Astrocyte of the spinal cord (primary cell): Measurements from ENCODE around the gene GUCY1A2.
A peak's percentile ranks its signal among the peaks of the same experiment; 100 is the strongest.

Experiments
- DNase-seq: peaks from one replicate; pipeline ENCODE4 v3.0.0; 2011; ENCODE audit warnings: low read depth, low spot score
- H3K4me3 ChIP-seq: 2 replicates; pipeline ENCODE4 v1.5.1; 2011; ENCODE audit warnings: low read depth, mild to moderate bottlenecking, low read length, moderate library complexity
- in situ Hi-C: cut with HindIII; loops from 2 replicates; pipeline ENCODE4 v1.10.0; 2017; ENCODE audit warnings: low sequenced_read_pairs
- TF ChIP-seq, protein P1 (sequence below): IDR thresholded peaks from 2 replicates; pipeline ENCODE4 v1.5.1; 2012; ENCODE audit warnings: low read depth, mild to moderate bottlenecking, low read length, inconsistent platforms

Gene GUCY1A2

DNA sequence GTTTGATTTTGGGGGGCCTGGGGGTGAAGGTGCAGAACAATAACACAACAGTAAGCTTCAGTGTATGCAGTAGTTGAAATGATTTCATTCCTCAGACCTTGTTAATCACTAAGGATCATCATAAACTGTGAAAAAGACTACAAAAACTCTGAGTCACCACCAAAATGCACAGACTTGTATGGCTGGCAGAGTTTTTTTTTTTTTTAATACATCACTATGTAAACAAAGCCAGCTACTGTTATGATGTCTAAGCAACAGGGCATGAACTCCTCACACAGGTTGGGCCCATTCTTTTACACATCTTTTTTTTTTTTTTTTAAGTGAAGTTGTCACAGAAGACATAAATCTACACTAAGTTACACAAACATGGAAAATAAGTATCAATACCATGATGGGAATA lies 311.9 kb downstream of the GUCY1A2 start:
- TF ChIP-seq, protein P1, sequence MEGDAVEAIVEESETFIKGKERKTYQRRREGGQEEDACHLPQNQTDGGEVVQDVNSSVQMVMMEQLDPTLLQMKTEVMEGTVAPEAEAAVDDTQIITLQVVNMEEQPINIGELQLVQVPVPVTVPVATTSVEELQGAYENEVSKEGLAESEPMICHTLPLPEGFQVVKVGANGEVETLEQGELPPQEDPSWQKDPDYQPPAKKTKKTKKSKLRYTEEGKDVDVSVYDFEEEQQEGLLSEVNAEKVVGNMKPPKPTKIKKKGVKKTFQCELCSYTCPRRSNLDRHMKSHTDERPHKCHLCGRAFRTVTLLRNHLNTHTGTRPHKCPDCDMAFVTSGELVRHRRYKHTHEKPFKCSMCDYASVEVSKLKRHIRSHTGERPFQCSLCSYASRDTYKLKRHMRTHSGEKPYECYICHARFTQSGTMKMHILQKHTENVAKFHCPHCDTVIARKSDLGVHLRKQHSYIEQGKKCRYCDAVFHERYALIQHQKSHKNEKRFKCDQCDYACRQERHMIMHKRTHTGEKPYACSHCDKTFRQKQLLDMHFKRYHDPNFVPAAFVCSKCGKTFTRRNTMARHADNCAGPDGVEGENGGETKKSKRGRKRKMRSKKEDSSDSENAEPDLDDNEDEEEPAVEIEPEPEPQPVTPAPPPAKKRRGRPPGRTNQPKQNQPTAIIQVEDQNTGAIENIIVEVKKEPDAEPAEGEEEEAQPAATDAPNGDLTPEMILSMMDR: no peak
- in situ Hi-C loops: no loop called here
- no peak overlapping the region for H3K4me3 ChIP-seq
- DNase-seq: peak; percentile 83

DNA sequence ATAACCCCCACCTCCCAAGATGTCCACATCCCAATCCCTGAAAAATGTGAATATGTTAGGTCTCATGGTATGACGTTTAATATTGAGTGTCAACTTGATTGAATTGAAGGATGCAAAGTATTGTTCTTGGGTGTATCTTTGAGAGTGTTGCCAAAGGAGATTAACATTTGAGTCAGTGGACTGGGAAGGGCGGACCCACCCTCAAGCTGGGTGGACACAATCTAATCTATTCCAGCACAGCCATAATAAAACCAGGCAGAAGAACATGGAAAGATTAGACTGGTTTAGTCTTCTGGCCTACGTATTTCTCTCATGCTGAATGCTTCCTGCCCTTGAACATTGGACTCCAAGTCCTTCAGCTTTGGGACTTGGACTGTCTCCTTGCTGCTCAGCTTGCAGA lies 315.5 kb downstream of the GUCY1A2 start:
- no peak overlapping the region for H3K4me3 ChIP-seq
- TF ChIP-seq, protein P1: no peak
- no peak for DNase-seq
- in situ Hi-C loops: no loop called here

DNA sequence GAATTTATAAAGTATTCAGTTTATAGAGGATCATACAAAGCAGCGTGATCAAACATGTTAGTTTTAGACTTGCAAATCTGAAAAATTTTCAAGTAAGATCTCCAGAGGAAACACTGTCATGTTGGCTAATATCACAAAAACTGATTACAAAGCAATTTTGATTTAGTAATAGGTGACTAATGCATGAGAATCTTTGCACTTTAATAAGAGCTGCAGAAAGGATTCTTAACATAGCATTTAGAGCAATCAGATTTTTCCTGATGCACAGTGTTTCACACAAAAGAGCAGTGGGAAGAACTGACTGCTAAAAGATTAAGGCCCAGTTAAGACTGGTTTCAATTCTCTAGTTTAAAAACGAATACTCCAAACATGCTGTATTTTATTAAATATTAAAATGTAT lies 321.2 kb downstream of the GUCY1A2 start:
- DNase-seq: peak; percentile 53
- TF ChIP-seq, protein P1: no peak
- in situ Hi-C loops: no loop called here
- no peak overlapping the region for H3K4me3 ChIP-seq

DNA sequence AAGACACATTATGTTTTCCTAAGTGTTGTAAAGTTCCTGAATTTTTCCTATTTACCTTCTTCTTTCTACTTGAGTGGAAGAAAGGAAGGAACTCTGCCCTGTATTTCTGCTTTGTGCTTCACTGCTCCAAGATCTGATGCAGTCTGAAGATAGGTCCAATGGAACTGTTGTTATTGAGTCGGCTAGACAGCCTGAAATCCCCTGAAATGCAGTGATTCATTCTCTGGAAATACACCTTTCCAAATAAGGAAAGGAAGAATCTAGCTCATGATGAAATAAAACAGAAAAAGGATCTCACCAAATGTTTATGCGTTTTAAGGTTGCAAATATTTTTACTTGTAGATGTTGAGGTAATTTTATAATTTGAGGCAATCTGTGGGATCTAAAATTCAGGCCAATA lies 322.8 kb downstream of the GUCY1A2 start:
- in situ Hi-C loops: no loop called here
- TF ChIP-seq, protein P1: no peak
- H3K4me3 ChIP-seq: no peak overlapping the region
- peak; percentile 67 for DNase-seq

DNA sequence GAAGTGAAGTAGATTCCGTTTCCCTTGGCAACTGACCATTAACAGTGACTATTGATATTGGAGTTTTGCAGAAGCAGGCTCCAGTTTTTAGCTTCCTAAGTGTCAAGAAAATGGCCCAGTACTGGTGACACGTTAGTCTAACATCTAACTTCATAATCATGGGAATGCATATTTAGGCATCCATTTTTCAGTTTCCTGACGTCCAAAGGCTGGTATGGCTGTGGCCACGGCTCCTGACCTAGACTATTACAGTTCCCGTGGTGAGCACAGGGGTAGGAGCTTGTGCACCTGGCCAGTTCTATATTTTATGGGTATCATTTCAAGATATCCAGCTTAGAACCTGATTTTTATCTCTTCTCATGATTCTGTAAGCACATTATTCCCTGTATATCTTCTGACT lies 323.8 kb downstream of the GUCY1A2 start:
- H3K4me3 ChIP-seq: no peak overlapping the region
- in situ Hi-C loops: no loop called here
- TF ChIP-seq, protein P1: no peak
- DNase-seq: no peak

DNA sequence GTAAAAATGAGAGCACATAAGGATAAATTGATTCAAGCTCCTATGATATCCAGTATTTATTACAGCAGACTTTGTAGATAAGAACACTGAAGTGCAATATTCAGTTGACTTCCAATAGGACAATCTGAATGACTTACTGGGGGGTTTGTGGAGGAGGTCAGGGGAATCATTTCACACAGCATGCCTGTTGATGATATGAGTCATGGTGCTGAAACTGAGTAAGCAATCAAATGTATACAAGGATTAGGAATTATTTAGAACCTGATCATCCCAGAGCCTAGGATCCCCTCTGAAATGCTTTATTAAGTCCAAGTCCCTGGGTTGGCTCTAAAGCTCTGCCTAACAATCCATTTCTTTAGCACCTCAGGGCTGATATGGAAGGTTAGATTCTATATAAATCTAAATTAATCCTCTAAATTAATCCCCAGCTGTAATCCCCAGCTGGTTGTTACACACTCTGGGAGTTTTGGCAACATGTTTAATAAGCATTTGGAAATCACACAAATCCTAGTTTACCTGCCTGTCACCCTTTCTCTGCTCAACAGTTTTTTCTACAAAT lies 326.4 kb downstream of the GUCY1A2 start:
- DNase-seq: no peak
- H3K4me3 ChIP-seq: no peak overlapping the region
- TF ChIP-seq, protein P1: no peak
- in situ Hi-C loops: no loop called here

DNA sequence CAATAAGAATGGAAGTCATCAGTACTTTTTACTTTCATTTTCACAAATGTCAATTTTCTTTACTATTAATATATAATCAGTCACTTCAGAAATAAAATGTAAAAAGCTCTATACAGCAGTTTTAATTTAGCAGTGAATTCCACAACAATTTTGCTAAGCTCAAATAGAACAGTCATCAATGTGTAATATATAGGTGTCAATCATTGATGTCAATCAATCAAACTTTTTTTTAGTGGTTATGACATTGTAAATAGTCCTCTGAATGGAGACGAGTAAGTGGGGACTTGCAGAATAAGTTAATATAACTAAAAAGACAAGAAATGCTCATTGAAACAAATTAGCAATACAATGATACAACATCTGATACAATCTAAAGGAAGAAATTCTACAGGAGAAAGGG lies 327.4 kb downstream of the GUCY1A2 start:
- H3K4me3 ChIP-seq: no peak overlapping the region
- in situ Hi-C loops: no loop called here
- TF ChIP-seq, protein P1: no peak
- no peak for DNase-seq
